Activated naive CD4-positive, alpha-beta T cell treated with Interleukin-2 at 50 U/mL for 16 hours (primary cell): ENCODE data around the gene OR6M1.

Experiments used
- DNase-seq: peaks from one replicate; pipeline ENCODE4 v3.0.0-alpha.2; 2020

OR6M1 gene

DNA sequence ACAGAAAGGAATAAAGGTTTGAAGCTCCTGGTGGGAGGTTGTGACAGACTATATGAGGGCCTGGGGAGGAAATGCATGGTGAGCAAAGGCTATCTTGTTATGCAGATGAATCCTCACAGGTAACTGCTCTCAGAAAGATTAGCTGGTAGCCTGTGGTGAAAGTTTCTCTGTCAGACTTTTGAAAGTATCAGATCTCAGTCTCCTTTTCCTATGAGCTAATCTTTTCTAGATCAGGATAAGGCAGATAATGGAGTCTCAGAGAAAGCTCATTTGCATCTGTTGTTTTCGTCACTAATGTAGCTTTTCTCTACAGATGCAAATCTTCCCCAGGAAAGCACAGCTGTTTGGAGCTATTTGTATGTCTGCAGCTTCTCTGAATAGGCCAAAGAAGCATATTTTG lies 30.9 kb downstream of the OR6M1 start:
- no peak for DNase-seq

- no peak for DNase-seq
Observed at GRCh38 chr11:123773959-123774358, 32.2 kb downstream of the OR6M1 start.

GRCh38 chr11:123773026-123773425 lies 33.1 kb downstream of the OR6M1 start:
- DNase-seq = no peak

GRCh38 chr11:123771664-123772063 lies 34.5 kb downstream of the OR6M1 start:
- no peak for DNase-seq

DNA sequence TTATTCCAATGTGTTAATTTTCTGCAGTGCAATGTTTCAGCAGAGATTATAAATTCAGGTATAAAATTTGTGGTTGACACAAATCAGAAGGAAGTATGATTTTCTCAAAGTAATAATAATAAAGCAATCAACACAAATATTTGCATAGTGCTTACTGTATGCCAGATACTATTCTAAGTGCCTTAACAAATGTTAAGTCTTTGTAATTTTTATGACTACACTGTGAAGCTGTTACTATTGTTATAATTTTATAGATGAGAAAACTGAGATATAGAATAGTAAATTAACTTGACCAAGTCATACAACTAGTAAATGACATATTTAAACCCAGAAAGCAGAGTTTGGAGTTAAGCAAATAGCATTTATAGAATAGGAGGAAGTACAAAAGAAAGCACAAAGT lies 35.4 kb downstream of the OR6M1 start:
- no peak for DNase-seq

DNA sequence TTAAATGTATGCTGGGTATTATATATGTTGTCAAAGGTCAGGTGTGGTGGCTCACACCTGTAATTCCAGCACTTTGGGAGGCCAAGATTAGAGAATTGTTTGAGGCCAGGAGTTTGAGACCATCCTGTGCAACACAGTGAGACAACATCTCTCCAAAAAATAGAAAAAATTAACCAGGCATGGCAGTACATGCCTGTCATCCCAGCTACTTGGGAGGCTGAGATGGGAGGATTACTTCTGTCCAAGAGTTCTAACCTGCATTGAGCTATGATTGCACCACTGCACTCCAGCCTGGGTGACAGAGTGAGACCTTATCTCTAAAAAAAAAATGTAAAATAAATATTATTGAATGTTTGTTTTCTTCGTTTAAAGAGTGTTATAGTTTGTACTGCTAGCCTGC lies 40.5 kb downstream of the OR6M1 start:
- no peak for DNase-seq

- no peak for DNase-seq
Observed at GRCh38 chr11:123762422-123762821, 43.7 kb downstream of the OR6M1 start.

DNA sequence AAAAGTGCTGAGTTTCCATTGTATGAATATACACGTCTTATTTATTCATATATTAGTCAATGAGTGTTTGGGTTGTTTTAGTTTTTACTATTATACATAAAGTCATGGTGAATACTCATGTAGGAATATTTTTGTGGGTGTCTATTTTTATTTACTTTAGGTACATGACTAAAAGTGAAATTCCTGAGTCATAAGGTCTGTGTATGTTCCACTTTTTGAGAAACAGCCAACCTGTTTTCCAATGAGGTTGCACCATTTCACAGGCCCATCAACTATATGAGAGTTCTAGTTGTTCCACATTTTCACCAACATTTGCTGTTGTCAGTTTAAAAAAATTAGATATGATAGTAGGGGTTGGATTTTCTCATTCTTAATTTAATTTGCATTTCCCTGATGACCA lies 45.3 kb downstream of the OR6M1 start:
- no peak for DNase-seq

GRCh38 chr11:123757976-123758375 lies 48.2 kb downstream of the OR6M1 start:
- DNase-seq = no peak

DNA sequence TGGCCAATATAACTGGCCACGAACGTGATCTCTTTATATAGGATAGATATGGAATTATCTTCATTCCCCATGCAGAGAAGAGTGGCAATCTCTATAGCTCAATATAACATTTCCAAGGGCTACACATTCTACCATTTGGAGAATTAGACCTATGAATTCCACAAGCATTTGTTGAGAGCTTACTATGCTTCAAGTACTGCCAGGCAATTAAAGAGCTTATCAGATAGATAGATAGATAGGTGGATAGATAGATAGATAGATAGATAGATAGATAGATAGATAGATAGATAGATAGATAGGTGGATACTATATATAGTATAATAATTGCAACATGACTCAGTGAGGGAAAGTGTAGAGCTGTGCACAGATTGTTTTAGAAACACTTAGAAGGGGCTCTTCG lies 50.3 kb downstream of the OR6M1 start:
- DNase-seq = no peak
